Body of pancreas (tissue), 4 donors: Measurements from ENCODE around the gene CTSD.

ENCODE experiments used
- POLR2A ChIP-seq, 3 donors: fragments of 450-650 bp; IDR thresholded peaks; one replicate each; pipeline ENCODE4 v1.6.1; 2016; ENCODE audit warnings: antibody characterized with exemption in 3 of 3, mild to moderate bottlenecking in 2 of 3
- TF ChIP-seq, protein P1 (sequence below), 7 experiments: fragments of 450-650 bp in 4 of 7; fragments of 200-600 bp in 3 of 7; sonication (generic) in 3 of 7; IDR thresholded peaks; one replicate each; pipeline ENCODE4 v1.5.1; 2016 to 2019; ENCODE audit warnings: antibody characterized with exemption in 7 of 7

DNA sequence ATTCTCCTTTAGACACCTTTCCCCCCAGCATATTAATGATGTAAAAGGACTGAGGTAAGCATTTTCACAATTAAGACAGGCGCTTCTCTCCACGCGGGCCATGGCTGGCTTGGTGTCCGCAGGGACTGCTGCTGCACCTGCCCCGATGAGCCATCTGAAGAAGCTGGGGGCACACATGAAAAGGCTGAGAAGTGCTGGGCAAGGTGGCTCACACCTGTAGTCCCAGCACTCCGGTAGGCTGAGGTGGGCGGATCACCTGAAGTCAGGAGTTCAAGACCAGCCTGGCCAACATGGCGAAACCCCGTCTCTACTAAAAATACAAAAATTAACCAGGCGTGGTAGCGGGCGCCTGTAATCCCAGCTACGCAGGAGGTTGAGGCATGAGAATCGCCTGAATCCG lies 45.4 kb downstream of the CTSD start:
- TF ChIP-seq, protein P1, sequence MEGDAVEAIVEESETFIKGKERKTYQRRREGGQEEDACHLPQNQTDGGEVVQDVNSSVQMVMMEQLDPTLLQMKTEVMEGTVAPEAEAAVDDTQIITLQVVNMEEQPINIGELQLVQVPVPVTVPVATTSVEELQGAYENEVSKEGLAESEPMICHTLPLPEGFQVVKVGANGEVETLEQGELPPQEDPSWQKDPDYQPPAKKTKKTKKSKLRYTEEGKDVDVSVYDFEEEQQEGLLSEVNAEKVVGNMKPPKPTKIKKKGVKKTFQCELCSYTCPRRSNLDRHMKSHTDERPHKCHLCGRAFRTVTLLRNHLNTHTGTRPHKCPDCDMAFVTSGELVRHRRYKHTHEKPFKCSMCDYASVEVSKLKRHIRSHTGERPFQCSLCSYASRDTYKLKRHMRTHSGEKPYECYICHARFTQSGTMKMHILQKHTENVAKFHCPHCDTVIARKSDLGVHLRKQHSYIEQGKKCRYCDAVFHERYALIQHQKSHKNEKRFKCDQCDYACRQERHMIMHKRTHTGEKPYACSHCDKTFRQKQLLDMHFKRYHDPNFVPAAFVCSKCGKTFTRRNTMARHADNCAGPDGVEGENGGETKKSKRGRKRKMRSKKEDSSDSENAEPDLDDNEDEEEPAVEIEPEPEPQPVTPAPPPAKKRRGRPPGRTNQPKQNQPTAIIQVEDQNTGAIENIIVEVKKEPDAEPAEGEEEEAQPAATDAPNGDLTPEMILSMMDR (IDR thresholded peaks at IDR 0.05), result no peak
- no peak for TF ChIP-seq POLR2A (IDR thresholded peaks at IDR 0.05)
